Hepatocyte (in vitro differentiated cells): ENCODE measurements around the gene CHAT. TPM values are rescaled to one million over a fixed set of nuclear protein-coding genes. Genes with fewer than 3 reads are reported as not detected.

Experiments
- DNase-seq: peaks from one replicate; pipeline ENCODE4 v3.0.0-alpha.2; 2016; ENCODE audit warnings: low spot score
- H2AFZ ChIP-seq: fragments of 200-600 bp; sonication (generic); 2 replicates; pipeline ENCODE4 v1.6.0; 2016; ENCODE audit warnings: antibody characterized with exemption, mild to moderate bottlenecking
- H3K27ac ChIP-seq: fragments of 200-600 bp; sonication (generic); 2 replicates; pipeline ENCODE4 v1.5.1; 2016; ENCODE audit warnings: mild to moderate bottlenecking
- H3K27me3 ChIP-seq: fragments of 200-600 bp; sonication (generic); 2 replicates; pipeline ENCODE4 v1.6.1; 2016
- H3K36me3 ChIP-seq: fragments of 200-600 bp; sonication (generic); replicated peaks from 2 replicates; pipeline ENCODE4 v1.5.1; 2016; ENCODE audit warnings: low read depth; ENCODE audit not compliant: insufficient read depth
- H3K4me1 ChIP-seq: fragments of 200-600 bp; sonication (generic); 2 replicates; pipeline ENCODE4 v1.5.1; 2016; ENCODE audit warnings: mild to moderate bottlenecking, moderate library complexity; ENCODE audit not compliant: insufficient read depth
- H3K4me2 ChIP-seq: fragments of 200-600 bp; sonication (generic); 2 replicates; pipeline ENCODE4 v1.6.0; 2016
- H3K4me3 ChIP-seq: fragments of 200-600 bp; sonication (generic); 2 replicates; pipeline ENCODE4 v1.5.1; 2016; ENCODE audit warnings: mild to moderate bottlenecking
- H3K79me2 ChIP-seq: fragments of 200-600 bp; sonication (generic); 2 replicates; pipeline ENCODE4 v1.6.0; 2017; ENCODE audit warnings: mild to moderate bottlenecking
- H3K9me2 ChIP-seq: fragments of 200-600 bp; sonication (generic); replicated peaks from 2 replicates; pipeline ENCODE4 v1.6.0; 2017; ENCODE audit warnings: mild to moderate bottlenecking; ENCODE audit not compliant: insufficient read depth
- H3K9me3 ChIP-seq: fragments of 200-600 bp; sonication (generic); 2 replicates; pipeline ENCODE4 v1.5.1; 2016; ENCODE audit warnings: low read depth, mild to moderate bottlenecking
- H4K20me1 ChIP-seq: fragments of 200-600 bp; sonication (generic); 2 replicates; pipeline ENCODE4 v1.6.0; 2016; ENCODE audit warnings: mild to moderate bottlenecking; ENCODE audit not compliant: insufficient read depth, poor library complexity, severe bottlenecking
- CTCF ChIP-seq: fragments of 200-600 bp; sonication (generic); IDR thresholded peaks from 2 replicates; pipeline ENCODE4 v1.5.1; 2016; ENCODE audit warnings: antibody characterized with exemption, mild to moderate bottlenecking; ENCODE audit not compliant: poor library complexity
- EZH2 ChIP-seq: fragments of 200-600 bp; sonication (generic); IDR thresholded peaks from 2 replicates; pipeline ENCODE4 v1.6.1; 2016; ENCODE audit warnings: antibody characterized with exemption, mild to moderate bottlenecking, borderline replicate concordance
- EZH2phosphoT487 ChIP-seq: fragments of 200-600 bp; sonication (generic); IDR thresholded peaks from one replicate; pipeline ENCODE4 v1.6.1; 2018; ENCODE audit warnings: antibody characterized with exemption, mild to moderate bottlenecking, low read depth, moderate library complexity; ENCODE audit not compliant: unreplicated experiment, severe bottlenecking
- WGBS: methylation state at CpG from one replicate; pipeline ENCODE4 v1.1.6; 2016; ENCODE audit warnings: low lambda C conversion rate; ENCODE audit errors: missing lambda C conversion rate; 5-methylcytosine and 5-hydroxymethylcytosine counted together
- polyA plus RNA-seq: library from polyadenylated mRNA; unstranded; fragments of >200 nt; fragmentation: Nextera tagmentation; extraction: Ambion mirVana; gene quantifications from 2 replicates; pipeline ENCODE4 v1.2.1, GENCODE V29; 2016
- total RNA-seq: library from RNA; depleted of rRNA; stranded (reverse); fragments of >200 nt; gene quantifications from 2 replicates; pipeline ENCODE4 v1.2.3, GENCODE V29; 2014

The CHAT gene
- total and polyA plus RNA-seq, 2 experiments from 2014 or later, result 0.27 TPM; not detected in 1

- H2AFZ ChIP-seq, result no peak overlapping the region
- H3K4me1 ChIP-seq, result no peaks in the 10 kb centered on the region
- DNase-seq, result no peak
- TF ChIP-seq EZH2phosphoT487 (no peak), EZH2 (no peak), CTCF (no peak)
- H3K27ac ChIP-seq, result no peak overlapping the region
- no peaks in the 10 kb centered on the region for H4K20me1 ChIP-seq
- H3K4me3 ChIP-seq, result no peak overlapping the region
- H3K27me3 ChIP-seq, result peaks cover 3% of the 10 kb centered on the region
- no peaks in the 10 kb centered on the region for H3K36me3 ChIP-seq
- 84% methylated on average over 8 of the region's 8 CpGs for WGBS
- H3K9me3 ChIP-seq, result no peaks in the 10 kb centered on the region
- no peaks in the 10 kb centered on the region for H3K9me2 ChIP-seq
- no peaks in the 10 kb centered on the region for H3K79me2 ChIP-seq
- H3K4me2 ChIP-seq, result no peak overlapping the region
Observed at GRCh38 chr10:49598164-49598856, 15.5 kb upstream of the CHAT start.

GRCh38 chr10:49598986-49599385, 14.9 kb upstream of the CHAT start:
- no peaks in the 10 kb centered on the region for H4K20me1 ChIP-seq
- no peak overlapping the region for H3K4me3 ChIP-seq
- WGBS, result 42% methylated on average over 4 of the region's 4 CpGs
- H3K27ac ChIP-seq, result no peak overlapping the region
- H3K9me2 ChIP-seq, result no peaks in the 10 kb centered on the region
- H3K4me1 ChIP-seq, result no peaks in the 10 kb centered on the region
- H3K79me2 ChIP-seq, result no peaks in the 10 kb centered on the region
- peaks cover 10% of the 10 kb centered on the region for H3K27me3 ChIP-seq
- no peak overlapping the region for H3K4me2 ChIP-seq
- no peak overlapping the region for H2AFZ ChIP-seq
- TF ChIP-seq EZH2 (no peak), EZH2phosphoT487 (no peak), CTCF (no peak)
- no peak for DNase-seq
- no peaks in the 10 kb centered on the region for H3K9me3 ChIP-seq
- H3K36me3 ChIP-seq, result no peaks in the 10 kb centered on the region

GRCh38 chr10:49599546-49599945, 14.3 kb upstream of the CHAT start:
- Histone ChIP-seq H3K4me1 (no peaks in the 10 kb centered on the region), H3K9me3 (no peaks in the 10 kb centered on the region), H3K27ac (no peak overlapping the region), H3K4me3 (no peak overlapping the region), H3K79me2 (no peaks in the 10 kb centered on the region), H2AFZ (no peak overlapping the region), H3K36me3 (no peaks in the 10 kb centered on the region), H3K4me2 (no peak overlapping the region), H4K20me1 (no peaks in the 10 kb centered on the region), H3K9me2 (no peaks in the 10 kb centered on the region), H3K27me3 (peaks cover 16% of the 10 kb centered on the region)
- no peak for DNase-seq
- WGBS, result 67% methylated on average over 3 of the region's 3 CpGs
- no peak for TF ChIP-seq EZH2
- TF ChIP-seq EZH2phosphoT487, result no peak
- no peak for TF ChIP-seq CTCF
